Hematopoietic multipotent progenitor cell treated with erythropoietin and hydrocortisone succinate and interleukin-3 and kit ligand, for 15 days (in vitro differentiated cells): ENCODE measurements around the gene B3GAT1.
"Not testable (repeated sequence)": the region's sequence is repeated elsewhere in the genome, so short reads cannot be mapped to it uniquely, and the experiment has no call there.

Experiments used
- DNase-seq: peaks from one replicate; pipeline ENCODE4 v3.0.0-alpha.2; 2015; ENCODE audit warnings: low spot score

B3GAT1 gene, protein sequence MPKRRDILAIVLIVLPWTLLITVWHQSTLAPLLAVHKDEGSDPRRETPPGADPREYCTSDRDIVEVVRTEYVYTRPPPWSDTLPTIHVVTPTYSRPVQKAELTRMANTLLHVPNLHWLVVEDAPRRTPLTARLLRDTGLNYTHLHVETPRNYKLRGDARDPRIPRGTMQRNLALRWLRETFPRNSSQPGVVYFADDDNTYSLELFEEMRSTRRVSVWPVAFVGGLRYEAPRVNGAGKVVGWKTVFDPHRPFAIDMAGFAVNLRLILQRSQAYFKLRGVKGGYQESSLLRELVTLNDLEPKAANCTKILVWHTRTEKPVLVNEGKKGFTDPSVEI

GRCh38 chr11:134412203-134413042 lies at the start of gene B3GAT1:
TSS of gene B3GAT1 (minus strand) at chr11:134412242. CDS start at chr11:134387659, 24,583 bp downstream.
- no peak for DNase-seq

DNA sequence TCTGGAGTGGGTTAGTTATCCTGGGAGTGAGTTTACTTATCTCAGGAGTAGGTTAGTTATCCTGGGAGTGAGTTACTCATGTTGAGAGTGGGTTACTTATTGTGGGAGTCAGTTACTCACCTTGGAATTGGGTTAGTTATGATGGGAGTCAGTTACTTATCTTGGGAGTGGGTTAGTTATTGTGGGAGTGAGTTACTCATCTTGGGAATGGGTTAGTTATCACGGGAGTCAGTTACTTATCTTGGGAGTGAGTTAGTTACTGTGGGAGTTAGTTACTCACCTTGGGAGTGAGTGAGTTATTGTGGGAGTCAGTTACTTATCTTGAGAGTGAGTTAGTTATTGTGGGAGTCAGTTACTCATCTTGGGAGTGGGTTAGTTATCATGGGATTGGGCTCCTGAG lies 49.6 kb upstream of the B3GAT1 start:
- no peak for DNase-seq

DNA sequence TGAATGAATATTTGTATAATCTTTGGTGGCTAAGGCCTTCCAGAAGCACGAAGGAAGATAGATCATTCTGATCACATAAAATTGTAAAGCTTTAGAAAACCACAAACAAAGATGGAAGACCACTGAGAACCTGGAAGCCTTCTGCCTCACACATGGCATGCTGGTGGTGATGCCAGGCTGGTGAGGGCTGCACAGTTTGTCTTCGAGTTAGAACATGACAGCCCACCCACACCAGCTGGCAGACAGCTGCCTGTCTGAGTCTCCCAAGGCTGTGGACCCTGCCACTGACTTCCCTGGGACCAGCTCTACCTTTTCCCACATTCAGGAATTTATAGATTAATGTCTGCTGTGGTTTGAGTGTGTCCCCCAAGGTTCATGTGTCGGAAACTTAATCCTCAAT lies 48.8 kb upstream of the B3GAT1 start:
- DNase-seq: no peak

GRCh38 chr11:134460062-134460561 lies 48.1 kb upstream of the B3GAT1 start:
- no peak for DNase-seq

DNA sequence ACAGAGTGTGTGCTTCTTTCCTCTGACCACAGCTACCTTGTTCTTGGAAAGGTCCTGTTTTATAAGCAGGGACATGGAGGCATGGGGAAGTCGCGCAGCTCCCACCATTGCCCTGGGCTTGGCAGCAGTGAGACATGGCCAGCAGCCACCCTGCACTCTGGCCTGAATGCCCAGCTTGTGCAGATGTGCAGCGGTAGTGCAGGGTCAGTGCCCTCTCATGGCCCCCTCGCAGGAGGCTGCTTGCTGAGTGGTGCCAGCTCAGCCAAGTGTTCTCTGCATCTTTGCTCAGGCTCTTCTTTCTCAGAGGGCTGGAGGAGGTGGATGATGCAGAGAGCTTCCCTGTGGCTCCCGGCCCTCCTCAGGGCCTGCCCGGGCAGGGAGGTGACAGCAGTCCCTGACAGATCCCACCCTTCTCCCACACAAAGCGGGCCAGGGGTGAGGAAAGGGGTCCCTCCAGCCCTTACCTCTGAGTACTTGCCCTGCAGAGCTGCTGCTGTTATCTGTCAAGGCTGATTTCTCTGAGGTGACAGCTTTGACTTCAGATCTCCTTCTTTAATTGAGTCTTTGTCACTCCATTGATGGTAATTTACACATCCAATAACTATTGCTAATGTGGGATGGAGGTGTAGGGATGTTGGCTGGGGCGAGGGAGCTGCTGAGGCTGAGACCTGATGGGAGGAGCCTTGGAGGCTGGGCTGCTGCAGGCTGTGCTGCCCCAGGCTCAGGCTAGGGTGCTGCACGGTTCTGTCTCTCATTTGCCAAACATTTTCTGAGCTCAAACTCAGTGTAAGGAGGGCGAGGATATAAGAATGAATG lies 47.4 kb upstream of the B3GAT1 start:
- no peak for DNase-seq

- DNase-seq: not testable (repeated sequence)
Measured at GRCh38 chr11:134457411-134458007, 45.5 kb upstream of the B3GAT1 start.

DNA sequence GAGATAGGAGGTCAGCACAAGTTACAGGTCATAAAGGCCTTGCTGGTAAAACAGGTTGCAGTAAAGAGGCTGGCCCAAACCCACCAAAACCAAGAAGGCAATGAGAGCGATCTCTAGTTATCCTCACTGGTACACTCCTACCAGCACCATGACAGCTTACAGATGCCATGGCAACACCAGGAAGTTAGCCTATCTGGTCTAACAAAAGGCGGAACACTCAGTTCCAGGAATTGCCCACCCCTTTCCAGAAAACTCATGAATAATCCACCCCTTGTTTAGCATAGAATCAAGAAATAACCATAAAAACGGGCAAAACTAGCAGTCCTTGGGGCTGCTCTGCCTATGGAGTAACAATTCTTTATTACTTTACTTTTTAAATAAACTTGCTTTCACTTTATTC lies 43.5 kb upstream of the B3GAT1 start:
- DNase-seq: no peak

DNA sequence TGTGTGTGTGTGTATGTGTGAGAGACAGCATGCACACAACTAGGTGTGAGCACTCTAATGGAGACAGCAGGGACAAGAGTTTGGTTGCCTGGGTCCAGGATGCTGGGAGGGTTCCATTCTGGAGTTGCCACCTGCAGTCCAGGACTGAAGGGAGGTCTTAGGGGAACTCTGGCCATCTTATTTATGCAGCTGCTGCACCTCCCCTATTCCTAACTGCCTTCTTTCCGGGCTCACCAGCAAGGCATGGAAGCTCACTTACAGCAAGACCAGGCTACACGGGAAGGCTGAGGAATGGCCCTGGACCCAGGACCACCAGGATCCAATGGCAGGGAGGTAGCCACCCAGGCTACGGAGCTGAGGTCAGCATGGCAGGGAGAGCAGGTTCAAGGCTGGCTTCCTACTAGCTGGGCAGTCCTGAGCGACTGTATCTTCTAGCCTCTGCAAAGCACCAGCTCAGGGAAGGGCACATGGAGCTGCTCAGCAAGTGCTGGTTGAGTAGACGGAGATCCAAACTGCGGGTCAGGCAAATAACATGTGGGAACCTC lies 42.2 kb upstream of the B3GAT1 start:
- no peak for DNase-seq

GRCh38 chr11:134453441-134453840 lies 41.4 kb upstream of the B3GAT1 start:
- no peak for DNase-seq

- DNase-seq: no peak
Measured at GRCh38 chr11:134452838-134453155, 40.8 kb upstream of the B3GAT1 start.

- no peak for DNase-seq
Measured at GRCh38 chr11:134452026-134452837, 40.2 kb upstream of the B3GAT1 start.

GRCh38 chr11:134450186-134450585 lies 38.1 kb upstream of the B3GAT1 start:
- DNase-seq: no peak

GRCh38 chr11:134449713-134450112 lies 37.7 kb upstream of the B3GAT1 start:
- no peak for DNase-seq

- no peak for DNase-seq
Measured at GRCh38 chr11:134449051-134449450, 37.0 kb upstream of the B3GAT1 start.

DNA sequence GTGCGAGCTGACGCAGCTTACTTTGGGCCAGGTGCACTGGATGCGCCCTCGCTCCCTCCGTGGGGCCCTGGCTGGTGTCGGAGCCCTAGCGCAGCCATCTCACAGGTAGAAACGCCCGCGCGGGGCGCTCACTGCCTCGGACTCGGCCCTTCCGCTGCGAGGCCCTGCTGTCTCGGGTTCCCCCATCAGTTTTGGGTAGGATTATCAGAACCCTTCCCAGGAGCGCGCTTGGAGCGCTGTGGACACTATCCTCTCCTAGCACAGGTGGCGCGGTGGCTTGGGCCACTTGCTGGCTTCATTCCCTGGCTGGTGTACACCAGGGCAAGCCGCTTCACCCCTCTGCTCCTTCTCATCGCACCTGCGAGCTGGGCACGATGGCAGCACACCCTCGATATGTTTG lies 35.7 kb upstream of the B3GAT1 start:
- DNase-seq: no peak

DNA sequence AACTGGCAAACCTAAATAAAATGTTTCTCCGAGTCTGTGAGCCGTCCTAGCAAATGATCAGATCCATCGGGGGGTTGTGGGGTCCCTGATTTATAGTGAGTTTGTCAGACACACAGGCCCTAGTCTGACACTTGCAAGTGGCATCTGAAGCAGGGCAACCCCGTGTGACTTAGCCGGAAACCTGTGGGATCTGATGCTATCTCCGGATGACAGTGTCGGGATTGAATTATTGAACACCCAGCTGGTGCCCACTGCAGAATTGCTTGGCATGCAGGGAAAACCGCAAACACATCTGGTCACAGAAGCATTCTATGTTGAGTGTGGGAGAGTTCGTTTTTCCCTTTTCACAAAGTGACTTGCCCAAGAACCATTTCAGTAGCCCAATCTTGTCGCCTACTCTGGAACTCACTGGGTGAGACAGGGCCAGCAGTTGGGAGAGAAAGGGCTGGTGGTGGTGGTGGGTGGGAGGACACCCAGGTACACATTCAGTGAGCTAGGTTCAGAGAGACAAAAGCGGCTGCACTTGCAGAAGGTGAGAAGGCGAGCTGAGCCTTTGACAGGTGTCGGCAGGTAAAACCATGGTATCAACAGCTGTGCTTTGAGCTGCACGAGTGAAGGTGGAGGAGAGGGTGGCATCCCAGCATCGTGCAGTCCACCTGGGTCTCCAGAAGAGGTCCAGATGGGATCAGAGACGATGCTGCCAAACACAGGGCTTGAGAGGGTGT lies 33.7 kb upstream of the B3GAT1 start:
- DNase-seq: no peak

GRCh38 chr11:134444160-134445108 lies 32.4 kb upstream of the B3GAT1 start:
- not testable (repeated sequence) for DNase-seq

- DNase-seq: no peak
Measured at GRCh38 chr11:134443246-134443645, 31.2 kb upstream of the B3GAT1 start.

DNA sequence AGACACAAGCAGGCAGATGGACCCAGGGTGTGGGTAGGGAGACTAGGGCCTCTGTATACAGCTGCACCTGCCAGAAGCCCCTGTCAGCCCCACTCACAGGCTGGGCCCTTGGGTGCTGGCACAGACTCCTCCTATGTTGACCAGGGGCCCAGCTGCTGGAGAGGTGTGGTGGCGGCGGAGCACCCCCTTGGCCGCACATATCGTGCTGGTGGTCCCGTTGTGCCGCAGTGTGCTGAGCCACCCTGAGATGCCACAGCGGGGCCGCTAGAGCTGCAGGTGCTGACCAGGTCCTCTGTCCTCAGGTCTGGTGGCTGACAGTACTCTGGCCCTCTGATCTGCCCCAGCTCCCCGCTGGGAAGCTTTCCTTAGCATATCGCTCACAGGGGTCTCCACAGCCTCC lies 30.2 kb upstream of the B3GAT1 start:
- no peak for DNase-seq
